ACC112 (cell line): Measurements from ENCODE around the gene JAKMIP2.

Source experiments
- H2AFZ ChIP-seq: fragments of 200-600 bp; sonication (generic); one replicate; pipeline ENCODE4 v1.6.0; 2017; ENCODE audit warnings: antibody characterized with exemption, low read length; ENCODE audit not compliant: unreplicated experiment
- H3K27ac ChIP-seq: fragments of 200-600 bp; sonication (generic); 2 replicates; pipeline ENCODE4 v1.5.1; 2014; ENCODE audit warnings: low read depth, mild to moderate bottlenecking, antibody characterized with exemption, low read length, moderate library complexity
- H3K27me3 ChIP-seq: fragments of 200-600 bp; sonication (generic); 2 replicates; pipeline ENCODE4 v1.6.1; 2014; ENCODE audit warnings: mild to moderate bottlenecking, antibody characterized with exemption, low read length, moderate library complexity, mixed read lengths; ENCODE audit not compliant: insufficient read depth
- H3K36me3 ChIP-seq: fragments of 200-600 bp; sonication (generic); 2 replicates; pipeline ENCODE4 v1.6.1; 2016; ENCODE audit warnings: mild to moderate bottlenecking, antibody characterized with exemption, low read length, moderate library complexity, mixed read lengths; ENCODE audit not compliant: insufficient read depth
- H3K4me1 ChIP-seq: fragments of 200-600 bp; sonication (generic); one replicate; pipeline ENCODE4 v1.6.1; 2016; ENCODE audit warnings: low read length, mixed read lengths; ENCODE audit not compliant: insufficient read depth, unreplicated experiment, control insufficient read depth
- H3K4me3 ChIP-seq: fragments of 200-600 bp; sonication (generic); 2 replicates; pipeline ENCODE4 v1.5.1; 2014; ENCODE audit warnings: mild to moderate bottlenecking, low read depth, low read length
- H3K79me2 ChIP-seq: fragments of 200-600 bp; sonication (generic); one replicate; pipeline ENCODE4 v1.6.0; 2016; ENCODE audit warnings: low read length; ENCODE audit not compliant: control insufficient read depth, unreplicated experiment, insufficient read depth

JAKMIP2 gene

GRCh38 chr5:147748590-147748989 lies 33.9 kb downstream of the JAKMIP2 start:
- H3K79me2 ChIP-seq, result no peaks in the 10 kb centered on the region

GRCh38 chr5:147746986-147747385 lies 35.5 kb downstream of the JAKMIP2 start:
- H2AFZ ChIP-seq, result no peak overlapping the region
- no peaks in the 10 kb centered on the region for H3K4me1 ChIP-seq
- no peak overlapping the region for H3K27ac ChIP-seq
- H3K79me2 ChIP-seq, result no peaks in the 10 kb centered on the region
- H3K4me3 ChIP-seq, result no peak overlapping the region
- no peaks in the 10 kb centered on the region for H3K36me3 ChIP-seq
- H3K27me3 ChIP-seq, result no peaks in the 10 kb centered on the region; the same call in 1 of the 2 replicates

More at GRCh38 chr5:147748590-147748989, 33.9 kb downstream of the JAKMIP2 start:
- no peak overlapping the region for H2AFZ ChIP-seq
- no peak overlapping the region for H3K4me3 ChIP-seq
- no peaks in the 10 kb centered on the region for H3K27me3 ChIP-seq
- no peaks in the 10 kb centered on the region for H3K36me3 ChIP-seq
- no peaks in the 10 kb centered on the region for H3K4me1 ChIP-seq
- H3K27ac ChIP-seq, result no peak overlapping the region

DNA sequence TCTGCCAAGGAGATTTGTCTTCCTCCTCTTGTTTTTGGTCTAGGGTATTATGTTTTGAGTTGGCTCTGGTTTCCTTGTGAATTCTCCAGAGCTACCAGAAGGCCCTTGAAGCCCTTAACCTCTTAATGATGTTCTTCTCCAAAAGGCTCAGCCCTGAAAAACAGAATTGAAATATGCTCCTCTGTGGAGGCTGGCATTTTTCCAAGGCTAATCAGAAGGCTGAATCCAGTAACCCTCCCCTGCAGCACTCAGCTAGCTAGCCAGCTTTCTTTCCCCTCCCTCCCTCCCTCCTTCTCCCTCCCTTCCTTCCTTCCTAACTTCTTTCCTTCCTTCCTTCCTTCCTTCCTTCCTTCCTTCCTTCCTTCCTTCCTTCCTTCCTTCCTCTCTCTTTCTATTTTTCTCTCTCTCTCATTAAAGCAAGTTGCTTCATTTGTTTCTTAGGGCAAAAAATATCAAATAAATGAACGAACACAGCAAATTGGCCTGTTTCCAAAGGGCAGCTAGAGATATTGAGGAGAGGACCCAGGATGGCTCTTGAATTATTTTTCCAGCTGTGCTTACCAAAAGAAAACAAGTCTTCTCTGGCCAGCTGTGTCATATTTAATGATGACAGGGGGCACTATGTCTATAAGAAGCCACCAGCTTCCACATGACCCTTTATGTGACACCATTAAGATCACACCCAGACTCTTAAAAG lies 38.7 kb downstream of the JAKMIP2 start:
- no peak overlapping the region for H2AFZ ChIP-seq
- no peak overlapping the region for H3K27ac ChIP-seq
- H3K79me2 ChIP-seq, result no peaks in the 10 kb centered on the region
- no peak overlapping the region for H3K4me3 ChIP-seq
- no peaks in the 10 kb centered on the region for H3K4me1 ChIP-seq
- peaks cover 14% of the 10 kb centered on the region for H3K27me3 ChIP-seq
- no peaks in the 10 kb centered on the region for H3K36me3 ChIP-seq

DNA sequence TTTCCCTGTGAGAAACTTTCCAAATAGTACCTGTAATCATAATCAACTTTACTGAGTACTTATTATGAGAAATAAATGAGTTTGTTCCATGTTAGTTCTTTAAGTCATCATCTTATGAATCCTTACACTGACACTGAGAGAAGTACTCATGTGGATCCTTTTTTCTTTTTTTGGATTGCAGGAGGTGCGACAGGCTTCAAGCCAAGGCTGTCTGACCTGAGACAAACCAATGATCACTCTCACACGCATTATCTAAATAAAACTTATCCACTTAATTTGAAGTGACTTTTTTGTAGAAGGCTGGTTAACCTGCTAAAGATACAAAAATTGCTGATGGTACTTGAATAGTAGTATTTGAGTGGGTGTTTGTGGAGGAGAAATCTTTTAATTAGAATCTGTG lies 39.5 kb downstream of the JAKMIP2 start:
- no peak overlapping the region for H3K4me3 ChIP-seq
- H3K36me3 ChIP-seq, result no peaks in the 10 kb centered on the region
- no peak overlapping the region for H2AFZ ChIP-seq
- H3K79me2 ChIP-seq, result no peaks in the 10 kb centered on the region
- no peaks in the 10 kb centered on the region for H3K4me1 ChIP-seq
- no peak overlapping the region for H3K27ac ChIP-seq
- peaks cover 17% of the 10 kb centered on the region for H3K27me3 ChIP-seq

DNA sequence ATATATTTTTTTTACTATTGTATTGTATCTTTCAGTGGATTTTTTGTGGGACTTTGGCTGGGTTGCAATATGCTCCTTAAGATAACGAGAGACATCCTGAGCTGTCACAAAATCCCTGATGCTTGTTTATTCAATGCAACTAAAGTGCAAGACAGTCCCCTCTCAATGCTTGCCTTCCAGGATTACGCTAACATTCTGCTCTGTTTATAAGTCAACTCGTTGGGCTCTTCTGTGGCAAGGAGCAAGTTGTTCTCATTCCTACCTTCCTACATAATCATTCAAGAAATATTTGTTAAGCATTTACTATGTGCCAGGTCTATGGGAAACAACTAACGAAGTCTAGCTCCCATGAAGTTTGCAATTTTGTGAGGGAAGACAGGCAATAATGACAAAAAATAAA lies 40.4 kb downstream of the JAKMIP2 start:
- no peaks in the 10 kb centered on the region for H3K4me1 ChIP-seq
- H2AFZ ChIP-seq, result no peak overlapping the region
- H3K36me3 ChIP-seq, result no peaks in the 10 kb centered on the region
- H3K27me3 ChIP-seq, result peaks cover 17% of the 10 kb centered on the region
- H3K27ac ChIP-seq, result no peak overlapping the region
- H3K79me2 ChIP-seq, result no peaks in the 10 kb centered on the region
- no peak overlapping the region for H3K4me3 ChIP-seq

DNA sequence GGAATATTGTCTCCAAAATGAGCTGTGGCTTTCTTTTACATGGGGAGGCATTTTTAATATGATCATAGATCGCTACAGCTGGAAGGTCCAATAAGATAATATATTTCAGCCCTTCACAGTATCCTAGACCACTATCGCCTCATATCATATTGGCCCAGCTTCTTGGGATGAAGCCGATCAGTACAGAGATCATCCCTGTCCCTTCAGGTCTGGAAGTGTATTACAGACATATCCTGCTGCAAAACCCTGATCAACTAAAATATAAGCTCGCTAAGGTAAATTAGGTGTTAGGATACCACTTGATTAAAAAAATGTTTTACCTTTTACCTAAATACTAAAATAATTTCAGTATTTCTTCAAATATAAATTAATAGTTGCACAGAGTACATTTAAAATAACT lies 41.7 kb downstream of the JAKMIP2 start:
- H2AFZ ChIP-seq, result no peak overlapping the region
- H3K4me1 ChIP-seq, result no peaks in the 10 kb centered on the region
- H3K36me3 ChIP-seq, result no peaks in the 10 kb centered on the region
- H3K27ac ChIP-seq, result no peak overlapping the region
- peaks cover 17% of the 10 kb centered on the region for H3K27me3 ChIP-seq
- H3K4me3 ChIP-seq, result no peak overlapping the region
- H3K79me2 ChIP-seq, result no peaks in the 10 kb centered on the region

DNA sequence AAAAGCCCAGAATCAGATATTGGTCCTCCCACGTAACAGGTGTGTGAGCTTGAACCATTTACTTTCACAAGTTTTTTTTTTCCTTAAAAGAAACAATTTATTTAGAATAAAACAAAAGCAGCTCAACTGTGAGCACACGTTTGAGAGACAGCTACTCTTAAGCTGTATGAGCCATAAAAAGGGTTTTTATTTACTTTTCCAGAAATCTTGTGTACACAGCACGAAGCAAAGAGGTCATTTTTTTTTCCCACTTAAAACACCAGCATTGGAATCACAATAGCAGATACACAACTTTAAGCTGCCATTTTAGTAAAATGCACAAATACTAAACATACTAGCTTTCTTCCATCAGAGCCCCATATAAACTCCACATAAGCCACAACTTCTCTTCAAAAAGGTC lies 44.6 kb downstream of the JAKMIP2 start:
- Histone ChIP-seq H3K4me1 (no peaks in the 10 kb centered on the region), H3K36me3 (no peaks in the 10 kb centered on the region), H2AFZ (no peak overlapping the region)

GRCh38 chr5:147735621-147736125 lies 46.9 kb downstream of the JAKMIP2 start:
- Histone ChIP-seq H3K79me2 (no peaks in the 10 kb centered on the region), H3K4me3 (no peak overlapping the region)

More for the DNA sequence above, 44.6 kb downstream of the JAKMIP2 start:
- H3K4me3 ChIP-seq, result no peak overlapping the region
- H3K79me2 ChIP-seq, result no peaks in the 10 kb centered on the region
- H3K27me3 ChIP-seq, result peaks cover 17% of the 10 kb centered on the region
- H3K27ac ChIP-seq, result no peak overlapping the region

GRCh38 chr5:147734894-147735293 lies 47.6 kb downstream of the JAKMIP2 start:
- Histone ChIP-seq H3K79me2 (no peaks in the 10 kb centered on the region), H3K4me3 (no peak overlapping the region), H3K27ac (no peak overlapping the region), H2AFZ (no peak overlapping the region), H3K27me3 (peaks cover 21% of the 10 kb centered on the region), H3K4me1 (no peaks in the 10 kb centered on the region), H3K36me3 (no peaks in the 10 kb centered on the region)

More at GRCh38 chr5:147735621-147736125, 46.9 kb downstream of the JAKMIP2 start:
- no peaks in the 10 kb centered on the region for H3K4me1 ChIP-seq
- H2AFZ ChIP-seq, result no peak overlapping the region
- no peak overlapping the region for H3K27ac ChIP-seq
- H3K36me3 ChIP-seq, result no peaks in the 10 kb centered on the region
- peaks cover 25% of the 10 kb centered on the region for H3K27me3 ChIP-seq

DNA sequence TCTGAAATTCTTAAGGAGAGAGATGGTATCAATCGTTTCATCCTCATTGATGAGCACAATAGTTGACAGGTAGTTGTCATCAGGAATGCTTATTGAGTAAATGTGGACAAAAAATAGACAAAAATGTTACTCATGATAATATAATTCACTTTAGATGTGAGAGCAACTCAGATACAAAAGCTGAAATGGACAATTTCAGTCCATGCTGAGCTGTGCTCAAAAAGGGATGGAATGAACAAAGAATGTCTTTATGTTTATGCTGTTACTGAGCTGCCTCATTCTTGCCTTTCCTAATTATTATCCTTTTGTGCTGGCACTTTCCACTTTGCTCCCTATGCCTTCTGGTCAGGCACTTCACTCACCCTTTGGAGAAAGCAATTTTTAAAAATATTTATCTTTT lies 49.5 kb downstream of the JAKMIP2 start:
- no peaks in the 10 kb centered on the region for H3K79me2 ChIP-seq
- H3K4me1 ChIP-seq, result no peaks in the 10 kb centered on the region
- no peak overlapping the region for H3K27ac ChIP-seq
- H3K4me3 ChIP-seq, result no peak overlapping the region
- no peak overlapping the region for H2AFZ ChIP-seq
- H3K27me3 ChIP-seq, result peaks cover 8% of the 10 kb centered on the region; the same call in 1 of the 2 replicates
- H3K36me3 ChIP-seq, result no peaks in the 10 kb centered on the region

GRCh38 chr5:147732291-147732883 lies 50.1 kb downstream of the JAKMIP2 start:
- H3K79me2 ChIP-seq, result no peaks in the 10 kb centered on the region
- no peaks in the 10 kb centered on the region for H3K4me1 ChIP-seq

More at GRCh38 chr5:147732291-147732883, 50.1 kb downstream of the JAKMIP2 start:
- Histone ChIP-seq H2AFZ (no peak overlapping the region), H3K36me3 (no peaks in the 10 kb centered on the region), H3K27ac (no peak overlapping the region), H3K27me3 (peaks cover 8% of the 10 kb centered on the region; the same call in 1 of the 2 replicates), H3K4me3 (no peak overlapping the region)
